ENCODE results near the gene ANKH.

DNA sequence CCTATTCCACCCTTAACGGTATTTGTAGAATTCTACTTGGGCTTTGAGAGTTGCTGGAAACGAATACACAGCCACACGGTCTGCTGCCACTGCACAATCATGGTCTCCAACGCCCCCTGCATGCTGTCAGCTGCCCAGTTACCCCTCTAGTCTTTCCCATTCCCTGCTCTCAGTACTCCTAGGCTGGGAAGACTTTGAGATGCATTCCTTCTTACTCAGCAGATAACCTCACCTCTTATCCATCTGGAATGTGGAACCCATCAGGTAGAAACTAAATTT is 92.8 kb downstream of the ANKH start:
- TF ChIP-seq, protein P1, sequence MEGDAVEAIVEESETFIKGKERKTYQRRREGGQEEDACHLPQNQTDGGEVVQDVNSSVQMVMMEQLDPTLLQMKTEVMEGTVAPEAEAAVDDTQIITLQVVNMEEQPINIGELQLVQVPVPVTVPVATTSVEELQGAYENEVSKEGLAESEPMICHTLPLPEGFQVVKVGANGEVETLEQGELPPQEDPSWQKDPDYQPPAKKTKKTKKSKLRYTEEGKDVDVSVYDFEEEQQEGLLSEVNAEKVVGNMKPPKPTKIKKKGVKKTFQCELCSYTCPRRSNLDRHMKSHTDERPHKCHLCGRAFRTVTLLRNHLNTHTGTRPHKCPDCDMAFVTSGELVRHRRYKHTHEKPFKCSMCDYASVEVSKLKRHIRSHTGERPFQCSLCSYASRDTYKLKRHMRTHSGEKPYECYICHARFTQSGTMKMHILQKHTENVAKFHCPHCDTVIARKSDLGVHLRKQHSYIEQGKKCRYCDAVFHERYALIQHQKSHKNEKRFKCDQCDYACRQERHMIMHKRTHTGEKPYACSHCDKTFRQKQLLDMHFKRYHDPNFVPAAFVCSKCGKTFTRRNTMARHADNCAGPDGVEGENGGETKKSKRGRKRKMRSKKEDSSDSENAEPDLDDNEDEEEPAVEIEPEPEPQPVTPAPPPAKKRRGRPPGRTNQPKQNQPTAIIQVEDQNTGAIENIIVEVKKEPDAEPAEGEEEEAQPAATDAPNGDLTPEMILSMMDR (optimal IDR thresholded peaks at IDR 0.05 in 1 of 3, IDR thresholded peaks at IDR 0.05 in 1 of 3, conservative IDR thresholded peaks at IDR 0.05 in 1 of 3; ENCODE audit: extremely low read depth in 1 of 3, insufficient read depth in 2 of 3, low read length in 3 of 3) = peak in 1 of 3 experiments; percentile 24
- TF ChIP-seq EZH2 (IDR thresholded peaks at IDR 0.05; ENCODE audit: low read length) = no peak
